WI38 (cell line): ENCODE data around the gene STRIP1.
A peak's percentile ranks its signal among the peaks of the same experiment; 100 is the strongest.

Source experiments
- H3K4me3 ChIP-seq: 2 replicates; pipeline ENCODE4 v1.5.1; 2011; ENCODE audit warnings: low read depth, mild to moderate bottlenecking, control low read depth, low read length
- CTCF ChIP-seq: IDR thresholded peaks from 2 replicates; pipeline ENCODE4 v1.5.1; 2012; ENCODE audit warnings: low read depth, mild to moderate bottlenecking, control low read depth, low read length

The STRIP1 gene

GRCh38 chr1:110059133-110059863 lies 24.9 kb downstream of the STRIP1 start:
- H3K4me3 ChIP-seq = no peak overlapping the region
- no peak for TF ChIP-seq CTCF

- TF ChIP-seq CTCF = peak; percentile 80
- no peak overlapping the region for H3K4me3 ChIP-seq
These were observed 25.7 kb downstream of the STRIP1 start for GRCh38 chr1:110060034-110060661.

GRCh38 chr1:110060662-110061060 lies 26.2 kb downstream of the STRIP1 start:
- TF ChIP-seq CTCF = 0 out of 2 replicates have a peak, but pooled peaks have one; percentile 7
- no peak overlapping the region for H3K4me3 ChIP-seq

GRCh38 chr1:110061341-110061740 lies 26.9 kb downstream of the STRIP1 start:
- no peak for TF ChIP-seq CTCF

GRCh38 chr1:110062612-110063011 lies 28.2 kb downstream of the STRIP1 start:
- H3K4me3 ChIP-seq = no peak overlapping the region
- TF ChIP-seq CTCF = no peak

More at GRCh38 chr1:110061341-110061740, 26.9 kb downstream of the STRIP1 start:
- H3K4me3 ChIP-seq = no peak overlapping the region

GRCh38 chr1:110063781-110064180 lies 29.4 kb downstream of the STRIP1 start:
- no peak for TF ChIP-seq CTCF
- H3K4me3 ChIP-seq = no peak overlapping the region
